IPS-18a (cell line): Measurements from ENCODE around the gene BLVRA.

Source experiments
- H3K27ac ChIP-seq: one replicate; pipeline ENCODE4 v1.5.1; 2013; ENCODE audit warnings: low read length
- H3K27me3 ChIP-seq: one replicate; pipeline ENCODE4 v1.6.1; 2013; ENCODE audit warnings: mild to moderate bottlenecking, low read length; ENCODE audit not compliant: control insufficient read depth, insufficient read depth
- H3K36me3 ChIP-seq: one replicate; pipeline ENCODE4 v1.6.1; 2013; ENCODE audit warnings: low read depth, low read length; ENCODE audit not compliant: control insufficient read depth
- H3K4me1 ChIP-seq: one replicate; pipeline ENCODE4 v1.6.1; 2013; ENCODE audit warnings: low read depth, low read length; ENCODE audit not compliant: control insufficient read depth
- H3K4me3 ChIP-seq: one replicate; pipeline ENCODE4 v1.5.1; 2013; ENCODE audit warnings: low read length
- H3K9ac ChIP-seq: one replicate; pipeline ENCODE4 v1.6.1; 2013; ENCODE audit warnings: mild to moderate bottlenecking, low read length, moderate library complexity
- H3K9me3 ChIP-seq: one replicate; pipeline ENCODE4 v1.6.1; 2013; ENCODE audit warnings: low read depth, low read length; ENCODE audit not compliant: control insufficient read depth

Gene BLVRA

GRCh38 chr7:43752411-43752810, 6.1 kb upstream of the BLVRA start:
- Histone ChIP-seq H3K9me3 (no peaks in the 10 kb centered on the region), H3K27ac (no peak overlapping the region), H3K9ac (no peak overlapping the region), H3K27me3 (peaks cover 11% of the 10 kb centered on the region), H3K36me3 (no peaks in the 10 kb centered on the region), H3K4me1 (no peaks in the 10 kb centered on the region), H3K4me3 (no peak overlapping the region)

- H3K4me1 ChIP-seq, result no peaks in the 10 kb centered on the region
- no peak overlapping the region for H3K4me3 ChIP-seq
- peaks cover 19% of the 10 kb centered on the region for H3K27me3 ChIP-seq
- H3K9ac ChIP-seq, result no peak overlapping the region
- H3K36me3 ChIP-seq, result no peaks in the 10 kb centered on the region
- H3K9me3 ChIP-seq, result no peaks in the 10 kb centered on the region
- no peak overlapping the region for H3K27ac ChIP-seq
These were observed 5.1 kb upstream of the BLVRA start for GRCh38 chr7:43753271-43753810.

GRCh38 chr7:43753843-43754242, 4.6 kb upstream of the BLVRA start:
- Histone ChIP-seq H3K9ac (no peak overlapping the region), H3K27ac (no peak overlapping the region), H3K27me3 (peaks cover 20% of the 10 kb centered on the region), H3K9me3 (no peaks in the 10 kb centered on the region), H3K4me3 (no peak overlapping the region), H3K36me3 (no peaks in the 10 kb centered on the region), H3K4me1 (no peaks in the 10 kb centered on the region)

GRCh38 chr7:43754596-43754995, 3.9 kb upstream of the BLVRA start:
- H3K27me3 ChIP-seq, result peaks cover 28% of the 10 kb centered on the region
- H3K4me3 ChIP-seq, result no peak overlapping the region
- no peak overlapping the region for H3K9ac ChIP-seq
- H3K4me1 ChIP-seq, result peaks cover 5% of the 10 kb centered on the region
- no peak overlapping the region for H3K27ac ChIP-seq
- no peaks in the 10 kb centered on the region for H3K36me3 ChIP-seq
- H3K9me3 ChIP-seq, result no peaks in the 10 kb centered on the region

- H3K4me3 ChIP-seq, result no peak overlapping the region
- peaks cover 38% of the 10 kb centered on the region for H3K27me3 ChIP-seq
- no peaks in the 10 kb centered on the region for H3K9me3 ChIP-seq
- no peak overlapping the region for H3K27ac ChIP-seq
- H3K36me3 ChIP-seq, result no peaks in the 10 kb centered on the region
- peaks cover 5% of the 10 kb centered on the region for H3K4me1 ChIP-seq
- H3K9ac ChIP-seq, result no peak overlapping the region
These were observed 2.0 kb upstream of the BLVRA start for GRCh38 chr7:43756368-43757072.

- Histone ChIP-seq H3K27me3 (peaks cover 38% of the 10 kb centered on the region), H3K4me1 (peaks cover 5% of the 10 kb centered on the region), H3K9me3 (no peaks in the 10 kb centered on the region), H3K9ac (no peak overlapping the region), H3K4me3 (no peak overlapping the region), H3K36me3 (no peaks in the 10 kb centered on the region), H3K27ac (no peak overlapping the region)
These were observed 1.3 kb upstream of the BLVRA start for GRCh38 chr7:43757073-43757720.

GRCh38 chr7:43758822-43759683, 573 bp downstream of the BLVRA start:
- Histone ChIP-seq H3K9me3 (no peaks in the 10 kb centered on the region), H3K36me3 (no peaks in the 10 kb centered on the region), H3K27me3 (peaks cover 38% of the 10 kb centered on the region), H3K27ac (no peak overlapping the region), H3K9ac (peak overlapping the region; percentile 42), H3K4me1 (peaks cover 14% of the 10 kb centered on the region), H3K4me3 (peak overlapping the region; percentile 70)

- H3K36me3 ChIP-seq, result no peaks in the 10 kb centered on the region
- H3K9ac ChIP-seq, result no peak overlapping the region
- H3K27me3 ChIP-seq, result peaks cover 38% of the 10 kb centered on the region
- H3K4me1 ChIP-seq, result peaks cover 17% of the 10 kb centered on the region
- H3K4me3 ChIP-seq, result no peak overlapping the region
- H3K27ac ChIP-seq, result no peak overlapping the region
- H3K9me3 ChIP-seq, result no peaks in the 10 kb centered on the region
These were observed 2.4 kb downstream of the BLVRA start for GRCh38 chr7:43760861-43761260.

- peaks cover 17% of the 10 kb centered on the region for H3K4me1 ChIP-seq
- no peak overlapping the region for H3K4me3 ChIP-seq
- H3K9ac ChIP-seq, result no peak overlapping the region
- no peaks in the 10 kb centered on the region for H3K9me3 ChIP-seq
- peaks cover 38% of the 10 kb centered on the region for H3K27me3 ChIP-seq
- no peak overlapping the region for H3K27ac ChIP-seq
- H3K36me3 ChIP-seq, result no peaks in the 10 kb centered on the region
These were observed 2.9 kb downstream of the BLVRA start for GRCh38 chr7:43761382-43761781.

- no peak overlapping the region for H3K27ac ChIP-seq
- no peak overlapping the region for H3K4me3 ChIP-seq
- no peaks in the 10 kb centered on the region for H3K9me3 ChIP-seq
- H3K9ac ChIP-seq, result no peak overlapping the region
- peaks cover 17% of the 10 kb centered on the region for H3K4me1 ChIP-seq
- H3K27me3 ChIP-seq, result peaks cover 30% of the 10 kb centered on the region
- H3K36me3 ChIP-seq, result no peaks in the 10 kb centered on the region
These were observed 3.6 kb downstream of the BLVRA start for GRCh38 chr7:43761938-43762692.

GRCh38 chr7:43763183-43763582, 4.7 kb downstream of the BLVRA start:
- Histone ChIP-seq H3K9me3 (no peaks in the 10 kb centered on the region), H3K4me1 (peaks cover 17% of the 10 kb centered on the region), H3K27me3 (peaks cover 19% of the 10 kb centered on the region), H3K4me3 (no peak overlapping the region), H3K36me3 (no peaks in the 10 kb centered on the region), H3K27ac (no peak overlapping the region), H3K9ac (no peak overlapping the region)
